ENCODE results near the gene UBASH3A.

Gene UBASH3A

DNA sequence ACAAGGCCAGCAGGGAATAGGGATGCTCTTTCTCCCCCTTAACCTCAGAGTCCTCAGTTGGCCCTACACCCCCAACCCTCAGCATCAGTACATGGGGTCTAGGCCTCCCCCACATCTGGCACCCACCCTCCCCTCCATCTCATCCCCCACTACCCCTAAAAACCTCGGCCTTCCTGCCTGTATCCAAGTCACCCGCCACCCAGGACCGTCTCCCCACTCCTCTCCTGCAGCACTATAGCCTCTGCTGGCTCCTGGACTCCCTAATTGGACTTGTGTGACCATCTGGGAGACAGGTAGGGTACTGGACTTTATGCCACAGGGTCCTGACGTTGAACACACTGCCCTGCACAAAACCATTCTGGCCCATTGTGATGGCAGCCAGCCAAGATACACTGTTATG is 86.3 kb downstream of the UBASH3A start:
- DNase-seq (ENCODE audit: low read depth in 2 of 2) = no peak

DNA sequence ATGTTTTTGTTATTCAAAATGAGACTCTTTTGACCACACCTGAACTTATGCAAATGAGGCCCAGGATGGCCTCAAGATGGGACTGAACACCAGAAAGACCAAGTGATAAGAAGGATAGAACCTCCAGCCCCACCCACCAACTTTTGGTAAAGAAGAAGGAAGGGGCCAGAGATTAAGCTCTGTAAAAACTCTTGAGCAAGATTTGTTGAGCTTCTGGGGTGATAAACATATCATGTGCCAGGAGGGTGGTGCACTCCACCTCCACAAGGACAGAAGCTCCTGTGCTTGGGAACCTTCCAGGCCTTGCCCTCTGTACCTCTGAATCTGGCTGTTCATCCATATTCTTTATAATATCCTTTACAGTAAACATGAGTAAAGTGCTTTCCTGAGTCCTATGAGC is 87.0 kb downstream of the UBASH3A start:
- DNase-seq (ENCODE audit: low read depth in 2 of 2) = no peak

DNA sequence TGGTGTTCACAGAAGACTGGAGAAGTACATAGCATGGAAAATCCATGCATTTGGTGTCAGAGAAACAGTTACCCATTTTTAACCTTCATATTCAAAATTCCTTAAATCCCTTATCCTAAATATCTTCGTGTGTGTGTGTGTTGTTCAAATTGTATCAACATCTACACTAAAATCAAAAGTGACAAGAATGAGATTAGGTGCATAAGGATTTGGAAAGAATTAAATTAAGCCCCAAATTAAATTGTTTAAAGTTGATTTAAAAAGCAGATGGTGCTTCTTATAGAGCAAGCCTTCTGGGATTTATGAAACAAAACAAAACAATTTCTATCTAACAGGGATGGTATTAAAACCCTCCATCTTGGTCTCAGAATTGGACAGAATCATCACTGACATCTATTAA is 87.6 kb downstream of the UBASH3A start:
- no peak for DNase-seq (ENCODE audit: low read depth in 2 of 2)

DNA sequence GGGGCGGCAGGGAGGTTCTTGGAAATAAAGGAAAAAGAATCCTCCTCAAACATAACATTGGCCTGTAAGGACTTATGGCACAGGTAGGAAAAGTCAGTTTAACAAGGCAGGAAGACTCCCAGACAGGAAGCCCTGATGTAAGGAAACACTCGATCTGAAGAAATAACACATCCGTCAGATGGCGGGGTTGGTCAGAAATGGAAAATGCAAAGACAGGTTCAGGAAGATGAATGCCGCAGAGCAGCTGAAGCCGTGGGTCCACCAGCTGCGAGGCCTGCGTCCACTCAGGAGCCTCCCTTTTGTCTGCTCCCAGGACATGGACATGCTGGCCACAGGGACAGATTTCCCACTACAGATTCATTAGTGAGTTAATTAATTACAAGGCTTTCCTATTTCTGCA is 88.5 kb downstream of the UBASH3A start:
- no peak for DNase-seq (ENCODE audit: low read depth in 2 of 2)

DNA sequence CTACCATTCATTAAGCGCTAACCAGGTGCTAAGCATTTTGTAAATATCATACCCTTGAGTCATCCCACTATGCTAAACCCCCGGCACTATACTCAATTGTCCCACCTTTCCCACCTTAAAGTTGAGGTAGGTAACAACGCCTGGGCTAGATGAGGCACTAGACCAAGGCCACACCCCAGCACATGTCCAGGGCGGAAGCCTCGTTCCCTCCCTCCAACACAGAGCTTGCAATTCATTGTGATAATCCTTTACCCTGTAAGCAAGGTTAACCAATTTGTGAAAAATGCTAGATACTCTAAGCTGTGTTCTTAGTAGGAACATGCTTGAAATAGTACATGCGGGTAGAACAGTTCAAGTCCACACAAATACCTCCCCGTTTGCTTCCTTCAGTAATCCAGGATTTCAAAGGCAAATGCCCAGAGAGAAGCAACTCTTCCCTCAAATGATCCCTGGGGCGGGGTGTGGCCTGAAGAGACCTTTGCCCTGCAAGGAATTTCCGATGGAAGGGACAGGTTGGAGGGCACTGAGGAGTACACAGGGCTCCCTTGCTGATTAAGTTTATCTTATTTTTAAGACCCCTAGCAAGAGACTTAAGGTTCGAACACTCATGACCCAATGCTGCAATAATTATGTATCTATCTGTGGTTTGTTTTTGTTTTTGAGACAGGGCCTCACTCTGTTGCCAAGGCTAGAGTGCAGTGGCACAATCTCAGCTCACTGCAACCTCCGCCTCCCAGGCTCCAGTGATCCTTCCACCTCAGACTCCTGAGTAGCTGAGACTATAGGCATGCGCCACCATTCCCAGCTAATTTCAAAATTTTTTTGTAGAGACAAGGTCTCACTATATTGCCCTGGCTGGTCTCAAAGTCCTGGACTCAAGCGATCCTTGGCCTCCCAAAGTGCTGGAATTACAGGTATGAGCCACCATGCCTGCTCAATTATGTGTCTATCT is 89.7 kb downstream of the UBASH3A start:
- DNase-seq (ENCODE audit: low read depth in 2 of 2) = no peak

DNA sequence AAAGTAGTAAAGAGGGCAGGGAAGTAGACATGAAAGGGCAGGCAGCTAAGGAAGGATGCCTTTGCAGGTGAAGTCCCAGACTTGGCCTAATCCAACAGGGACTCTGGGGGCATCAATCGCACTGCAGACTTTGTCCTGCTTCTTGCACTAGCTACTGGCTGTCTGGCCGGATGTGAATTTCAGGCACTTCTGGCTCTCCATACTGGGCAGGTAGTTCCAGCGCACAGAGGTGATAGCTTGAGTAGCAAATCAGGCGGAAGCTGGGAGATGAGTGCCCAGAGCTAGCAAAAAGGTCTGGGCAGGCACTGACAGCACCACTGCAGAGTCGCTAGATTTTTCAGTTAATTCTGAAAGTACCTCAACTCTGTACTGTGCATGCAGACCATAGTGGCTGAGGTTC is 91.3 kb downstream of the UBASH3A start:
- no peak for DNase-seq (ENCODE audit: low read depth in 2 of 2)

DNA sequence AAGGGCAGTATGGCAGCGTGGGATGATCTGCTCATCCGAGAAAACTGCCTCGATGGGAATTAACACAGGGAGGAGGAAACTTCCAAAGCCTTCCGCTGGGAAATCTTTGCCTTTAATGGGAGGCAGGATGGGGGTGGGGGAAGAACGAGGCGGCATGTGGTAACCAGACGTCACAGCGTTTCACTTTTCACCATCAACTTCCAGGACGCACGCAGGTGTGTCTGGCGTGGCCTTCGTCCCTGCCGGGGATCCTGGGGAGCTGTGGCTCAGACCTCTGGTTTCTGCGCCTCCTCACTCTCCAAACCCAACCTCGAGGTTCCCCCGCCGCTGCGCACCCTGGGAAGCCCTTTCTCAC is 92.0 kb downstream of the UBASH3A start:
- DNase-seq (ENCODE audit: low read depth in 2 of 2) = no peak

DNA sequence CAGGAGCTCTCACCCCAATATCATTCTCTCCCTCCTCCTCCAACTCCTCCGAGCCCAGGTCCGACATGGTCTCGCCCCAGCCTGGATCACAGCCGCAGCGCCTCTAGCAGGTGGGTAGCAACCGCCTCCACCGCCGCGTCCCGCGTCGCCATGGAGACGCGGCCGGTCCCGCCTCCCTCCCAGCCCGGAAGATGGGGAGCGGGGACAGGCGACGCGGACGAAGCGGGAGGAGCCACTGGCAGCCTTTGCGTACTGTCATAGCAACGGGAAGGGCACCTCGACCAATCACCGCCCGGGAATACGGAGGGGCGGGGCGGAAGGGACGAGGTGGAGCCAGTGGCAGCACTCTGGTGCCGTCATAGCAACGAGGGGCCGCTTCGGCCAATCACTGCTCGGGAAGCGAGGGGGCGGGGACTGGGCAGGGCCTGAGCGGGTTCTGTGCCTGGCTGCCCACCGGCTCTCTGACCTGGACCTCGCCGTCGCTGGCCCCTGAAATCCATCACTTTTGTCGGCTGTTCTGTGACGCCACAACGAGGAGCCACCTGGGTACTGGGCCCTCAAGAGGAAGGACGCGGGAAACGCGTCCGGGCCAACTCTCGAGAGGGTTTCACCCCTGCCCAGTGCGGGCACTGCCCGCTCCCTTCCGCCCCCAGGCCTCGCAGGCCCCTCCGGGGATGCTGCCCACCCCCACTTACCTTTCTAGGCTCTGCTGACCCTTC is 92.6 kb downstream of the UBASH3A start, which contains the start of gene RSPH1:
Gene RSPH1, minus strand, starts transcription at position 105 of the 719 bp plus-strand sequence. Its CDS starts 38 bp downstream, at position 67.
- DNase-seq (ENCODE audit: low read depth in 2 of 2) = peak; percentile 98 to 99

DNA sequence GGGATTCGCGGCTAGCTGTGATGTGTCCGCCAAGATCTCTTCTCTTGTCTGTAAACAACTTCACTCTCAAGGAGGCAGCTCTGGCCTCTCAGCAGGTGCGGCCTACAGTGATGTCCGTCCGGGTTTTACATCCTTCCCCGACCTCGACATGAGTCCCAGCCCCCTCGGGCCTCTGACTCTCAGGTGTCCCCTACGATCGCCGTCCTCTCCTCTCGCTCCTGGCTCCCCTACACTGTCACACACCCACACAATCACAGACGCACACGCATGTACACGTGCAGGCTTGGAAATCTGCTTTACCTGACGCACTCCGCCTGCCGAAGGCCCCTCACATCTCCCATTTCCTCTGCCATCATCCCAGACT is 93.1 kb downstream of the UBASH3A start:
- DNase-seq (ENCODE audit: low read depth in 2 of 2) = no peak
